ENCODE data around the gene KIF15.

Gene KIF15

GRCh38 chr3:44880284-44880683, 118.7 kb downstream of the KIF15 start:
- DNase-seq, result no peak

GRCh38 chr3:44883213-44883955, 121.8 kb downstream of the KIF15 start:
- DNase-seq, result peak; percentile 14

GRCh38 chr3:44883999-44884431, 122.4 kb downstream of the KIF15 start:
- no peak for DNase-seq

- DNase-seq, result no peak
Observed at GRCh38 chr3:44885618-44886017, 124.0 kb downstream of the KIF15 start.

- no peak for DNase-seq
Observed at GRCh38 chr3:44886561-44886960, 125.0 kb downstream of the KIF15 start.

- DNase-seq, result no peak
Observed at GRCh38 chr3:44887101-44887500, 125.5 kb downstream of the KIF15 start.

GRCh38 chr3:44890258-44890657, 128.7 kb downstream of the KIF15 start:
- no peak for DNase-seq

- no peak for DNase-seq
Observed at GRCh38 chr3:44890852-44891251, 129.3 kb downstream of the KIF15 start.

- no peak for DNase-seq
Observed at GRCh38 chr3:44892689-44893088, 131.1 kb downstream of the KIF15 start.

GRCh38 chr3:44893097-44893496, 131.5 kb downstream of the KIF15 start:
- DNase-seq, result no peak

GRCh38 chr3:44894485-44894884, 132.9 kb downstream of the KIF15 start:
- DNase-seq, result no peak

- no peak for DNase-seq
Observed at GRCh38 chr3:44896440-44896839, 134.8 kb downstream of the KIF15 start.

- DNase-seq, result no peak
Observed at GRCh38 chr3:44899683-44900367, 138.2 kb downstream of the KIF15 start.

- no peak for DNase-seq
Observed at GRCh38 chr3:44902628-44903027, 141.0 kb downstream of the KIF15 start.

Data from hematopoietic multipotent progenitor cell treated with erythropoietin and hydrocortisone succinate and interleukin-3 and kit ligand, for 6 days (in vitro differentiated cells).